HG02623 (cell line): ENCODE results near the gene TRIM23.
A peak's percentile ranks its signal among the peaks of the same experiment; 100 is the strongest.
"Not testable (repeated sequence)": the region's sequence is repeated elsewhere in the genome, so short reads cannot be mapped to it uniquely, and the experiment has no call there.

Experiments used
- ATAC-seq: cut with Tn5 transposase; IDR thresholded peaks from one replicate; pipeline ENCODE4 v1.9.1; 2021; ENCODE audit warnings: moderate library complexity; ENCODE audit not compliant: unreplicated experiment

Gene TRIM23

GRCh38 chr5:65624025-65624570 is at the start of gene TRIM23:
Gene TRIM23 (minus strand): TSS chr5:65624333. CDS start chr5:65624274, 59 bp downstream.
- peak; percentile 95 for ATAC-seq

- no peak for ATAC-seq
Measured at GRCh38 chr5:65672796-65673195, 48.7 kb upstream of the TRIM23 start.

GRCh38 chr5:65668696-65669095 is 44.6 kb upstream of the TRIM23 start:
- ATAC-seq, result no peak

GRCh38 chr5:65663804-65664521 is 39.8 kb upstream of the TRIM23 start:
- ATAC-seq, result no peak

GRCh38 chr5:65654713-65655112 is 30.6 kb upstream of the TRIM23 start:
- ATAC-seq, result no peak

GRCh38 chr5:65651144-65651543 is 27.0 kb upstream of the TRIM23 start:
- no peak for ATAC-seq

GRCh38 chr5:65647941-65648340 is 23.8 kb upstream of the TRIM23 start:
- ATAC-seq, result no peak

- ATAC-seq, result no peak
Measured at GRCh38 chr5:65646938-65647337, 22.8 kb upstream of the TRIM23 start.

- no peak for ATAC-seq
Measured at GRCh38 chr5:65640240-65640639, 16.1 kb upstream of the TRIM23 start.

GRCh38 chr5:65630981-65631380 is 6.8 kb upstream of the TRIM23 start:
- ATAC-seq, result no peak

- ATAC-seq, result no peak
Measured at GRCh38 chr5:65625743-65626142, 1.6 kb upstream of the TRIM23 start.

- ATAC-seq, result peak; percentile 72
Measured at GRCh38 chr5:65624571-65625555, 730 bp upstream of the TRIM23 start, which contains the start of the genes SHLD3 and TRAPPC13. Gene SHLD3 (plus strand): TSS chr5:65625027. CDS start chr5:65629588, 4,561 bp downstream. Gene TRAPPC13 (plus strand): TSS chr5:65625027. CDS start chr5:65625061, 34 bp downstream.

GRCh38 chr5:65623482-65623881 is 651 bp downstream of the TRIM23 start:
- ATAC-seq, result no peak

GRCh38 chr5:65621961-65622360 is 2.2 kb downstream of the TRIM23 start:
- ATAC-seq, result not testable (repeated sequence)

- no peak for ATAC-seq
Measured at GRCh38 chr5:65620021-65620420, 4.1 kb downstream of the TRIM23 start.

GRCh38 chr5:65612298-65612907 is 11.7 kb downstream of the TRIM23 start:
- ATAC-seq, result no peak

GRCh38 chr5:65611524-65611923 is 12.6 kb downstream of the TRIM23 start:
- no peak for ATAC-seq

- not testable (repeated sequence) for ATAC-seq
Measured at GRCh38 chr5:65601761-65602160, 22.4 kb downstream of the TRIM23 start.

GRCh38 chr5:65588694-65589093 is 35.4 kb downstream of the TRIM23 start:
- ATAC-seq, result no peak

- ATAC-seq, result no peak
Measured at GRCh38 chr5:65577141-65577540, 47.0 kb downstream of the TRIM23 start.
